Prostate gland (tissue), 2 donors: Measurements from ENCODE around the gene GPX4. TPM values are rescaled to one million over a fixed set of nuclear protein-coding genes. Genes with fewer than 3 reads are reported as not detected.

Experiments used
- DNase-seq: peaks from one replicate; pipeline ENCODE4 v3.0.0-alpha.2; 2019; ENCODE audit warnings: low spot score
- H3K27ac ChIP-seq, 2 donors: fragments of 200-600 bp; sonication (generic); 2 replicates each; pipeline ENCODE4 v1.5.1; 2017 to 2019
- H3K27me3 ChIP-seq: fragments of 200-600 bp; sonication (generic); replicated peaks from 2 replicates; pipeline ENCODE4 v1.5.1; 2019; ENCODE audit not compliant: insufficient read depth
- H3K36me3 ChIP-seq, 2 donors: fragments of 200-600 bp; sonication (generic); 1 replicate in 1 of 2; 2 replicates in 1 of 2; pipeline versions ENCODE4 v1.5.1 to v1.8.1; 2017 to 2019
- H3K4me1 ChIP-seq: fragments of 200-600 bp; sonication (generic); replicated peaks from 2 replicates; pipeline ENCODE4 v1.5.1; 2019
- H3K4me3 ChIP-seq, 2 donors: fragments of 200-600 bp; sonication (generic); 2 replicates each; pipeline ENCODE4 v1.5.1; 2017 to 2019
- H3K9me3 ChIP-seq: fragments of 200-600 bp; sonication (generic); 2 replicates; pipeline ENCODE4 v1.5.1; 2017
- POLR2A ChIP-seq: fragments of 450-650 bp; IDR thresholded peaks from one replicate; pipeline ENCODE4 v1.6.1; 2016; ENCODE audit warnings: antibody characterized with exemption, mild to moderate bottlenecking
- POLR2AphosphoS5 ChIP-seq: sonication (generic); formaldehyde crosslinking; IDR thresholded peaks from one replicate; pipeline ENCODE4 v1.6.1; 2017; ENCODE audit warnings: antibody characterized with exemption
- WGBS: methylation state at CpG from one replicate; pipeline ENCODE4 v1.1.5; 2018; 5-methylcytosine and 5-hydroxymethylcytosine counted together
- intact Hi-C: fragments of 100-400 bp; cut with DNase I; formaldehyde crosslinking; loops from one replicate; pipeline ENCODE4 v1.14.2; 2022
- total RNA-seq, 2 donors: library from RNA; depleted of rRNA; stranded (reverse); fragments of >200 nt; gene quantifications; one replicate each; pipeline ENCODE4 v1.1.0, GENCODE V29; 2016
- TF ChIP-seq, protein P1 (sequence below), 4 experiments: fragments of 200-600 bp in 2 of 4; fragments of 450-650 bp in 2 of 4; sonication (generic) in 2 of 4; IDR thresholded peaks; 1 replicate in 3 of 4; 2 replicates in 1 of 4; pipeline ENCODE4 v1.5.1; 2016 to 2019; ENCODE audit warnings: antibody characterized with exemption in 4 of 4, mild to moderate bottlenecking in 2 of 4, moderate library complexity in 2 of 4

GPX4 gene
- total RNA-seq, 2 donors from 2014 or later: 577 to 627 TPM

DNA sequence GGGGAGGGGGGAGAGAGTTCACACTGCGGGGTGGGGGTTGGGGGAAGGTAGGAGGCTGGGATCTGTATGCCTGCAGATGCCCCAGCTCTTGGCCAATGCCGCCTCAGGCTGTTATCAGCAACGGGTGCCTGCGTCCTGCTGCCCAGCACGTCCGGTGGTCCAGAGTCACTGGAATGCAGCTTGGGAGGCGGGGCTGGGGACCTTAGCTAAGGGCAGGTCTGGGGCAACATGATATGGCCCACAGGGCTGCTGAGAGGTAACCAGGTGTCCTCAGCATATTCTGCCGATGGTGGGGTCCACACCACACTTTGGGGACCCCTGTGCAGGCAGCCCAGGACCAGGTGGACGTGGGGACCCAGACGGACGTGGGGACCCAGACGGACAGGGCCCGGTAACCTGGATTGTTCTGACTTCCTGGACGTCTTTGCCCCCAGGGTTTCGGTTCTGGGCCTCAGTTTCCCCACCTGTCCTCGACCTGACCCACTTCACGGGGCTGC, 37.5 kb upstream of the GPX4 start:
- WGBS: 44% methylated on average over 15 of the region's 17 CpGs
- Histone ChIP-seq H3K27ac (no peak overlapping the region), H3K36me3 (no peaks in the 10 kb centered on the region), H3K9me3 (no peaks in the 10 kb centered on the region), H3K27me3 (peaks cover 16% of the 10 kb centered on the region), H3K4me3 (no peak overlapping the region), H3K4me1 (peaks cover 6% of the 10 kb centered on the region)
- intact Hi-C loops: no loop called here
- TF ChIP-seq POLR2A (no peak), POLR2AphosphoS5 (no peak)
- TF ChIP-seq, protein P1, sequence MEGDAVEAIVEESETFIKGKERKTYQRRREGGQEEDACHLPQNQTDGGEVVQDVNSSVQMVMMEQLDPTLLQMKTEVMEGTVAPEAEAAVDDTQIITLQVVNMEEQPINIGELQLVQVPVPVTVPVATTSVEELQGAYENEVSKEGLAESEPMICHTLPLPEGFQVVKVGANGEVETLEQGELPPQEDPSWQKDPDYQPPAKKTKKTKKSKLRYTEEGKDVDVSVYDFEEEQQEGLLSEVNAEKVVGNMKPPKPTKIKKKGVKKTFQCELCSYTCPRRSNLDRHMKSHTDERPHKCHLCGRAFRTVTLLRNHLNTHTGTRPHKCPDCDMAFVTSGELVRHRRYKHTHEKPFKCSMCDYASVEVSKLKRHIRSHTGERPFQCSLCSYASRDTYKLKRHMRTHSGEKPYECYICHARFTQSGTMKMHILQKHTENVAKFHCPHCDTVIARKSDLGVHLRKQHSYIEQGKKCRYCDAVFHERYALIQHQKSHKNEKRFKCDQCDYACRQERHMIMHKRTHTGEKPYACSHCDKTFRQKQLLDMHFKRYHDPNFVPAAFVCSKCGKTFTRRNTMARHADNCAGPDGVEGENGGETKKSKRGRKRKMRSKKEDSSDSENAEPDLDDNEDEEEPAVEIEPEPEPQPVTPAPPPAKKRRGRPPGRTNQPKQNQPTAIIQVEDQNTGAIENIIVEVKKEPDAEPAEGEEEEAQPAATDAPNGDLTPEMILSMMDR (IDR thresholded peaks at IDR 0.05): no peak
- no peak for DNase-seq

DNA sequence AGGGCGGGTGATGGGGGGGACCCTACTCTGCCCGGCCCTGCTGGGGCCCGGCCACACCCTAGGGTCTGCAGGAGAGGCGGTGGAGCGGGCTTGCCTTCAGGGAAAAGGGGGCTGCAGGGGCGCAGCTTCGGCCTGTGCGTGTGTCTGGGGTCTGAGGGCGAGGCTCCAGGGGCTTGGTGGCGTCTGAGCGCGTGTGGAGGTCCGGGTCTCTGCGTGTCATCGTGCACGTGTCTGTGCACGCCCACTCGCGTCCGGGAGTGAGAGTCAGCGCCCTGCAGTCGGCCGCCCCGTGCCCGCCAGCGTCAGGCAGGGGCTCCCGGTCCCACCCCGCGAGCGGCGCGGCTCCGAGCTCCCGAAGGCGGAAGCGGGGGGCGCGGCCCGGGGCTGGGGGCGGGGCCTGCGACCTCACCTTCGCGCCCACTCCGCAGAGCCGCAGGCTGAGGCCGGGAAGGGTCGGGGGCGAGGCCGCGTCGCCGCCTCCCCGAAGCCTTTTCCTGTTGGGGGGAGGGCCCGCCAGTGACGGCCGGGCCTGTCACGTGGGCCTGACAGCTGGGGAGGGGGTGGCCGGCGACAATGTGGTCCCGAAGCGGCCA, 37.0 kb upstream of the GPX4 start, which contains the start of gene ARHGAP45:
Gene ARHGAP45 (plus strand): TSS at position 420 of the 593 bp plus-strand sequence. CDS start 239 bp downstream, outside the sequence.
- H3K4me3 ChIP-seq: peak within 1 kb of the TSS; percentile 21 to 31
- WGBS: 4% methylated on average over 33 of the region's 61 CpGs
- H3K27ac ChIP-seq: no peak within 1 kb of the TSS
- DNase-seq: no peak
- no peaks in the 10 kb centered on the region for H3K9me3 ChIP-seq
- H3K36me3 ChIP-seq: no peaks in the 10 kb centered on the region
- intact Hi-C loops: no loop called here
- H3K4me1 ChIP-seq: peaks cover 6% of the 10 kb centered on the region
- peaks cover 18% of the 10 kb centered on the region for H3K27me3 ChIP-seq
- TF ChIP-seq POLR2A: no peak
- TF ChIP-seq POLR2AphosphoS5: no peak
- TF ChIP-seq, protein P1 (IDR thresholded peaks at IDR 0.05): no peak

DNA sequence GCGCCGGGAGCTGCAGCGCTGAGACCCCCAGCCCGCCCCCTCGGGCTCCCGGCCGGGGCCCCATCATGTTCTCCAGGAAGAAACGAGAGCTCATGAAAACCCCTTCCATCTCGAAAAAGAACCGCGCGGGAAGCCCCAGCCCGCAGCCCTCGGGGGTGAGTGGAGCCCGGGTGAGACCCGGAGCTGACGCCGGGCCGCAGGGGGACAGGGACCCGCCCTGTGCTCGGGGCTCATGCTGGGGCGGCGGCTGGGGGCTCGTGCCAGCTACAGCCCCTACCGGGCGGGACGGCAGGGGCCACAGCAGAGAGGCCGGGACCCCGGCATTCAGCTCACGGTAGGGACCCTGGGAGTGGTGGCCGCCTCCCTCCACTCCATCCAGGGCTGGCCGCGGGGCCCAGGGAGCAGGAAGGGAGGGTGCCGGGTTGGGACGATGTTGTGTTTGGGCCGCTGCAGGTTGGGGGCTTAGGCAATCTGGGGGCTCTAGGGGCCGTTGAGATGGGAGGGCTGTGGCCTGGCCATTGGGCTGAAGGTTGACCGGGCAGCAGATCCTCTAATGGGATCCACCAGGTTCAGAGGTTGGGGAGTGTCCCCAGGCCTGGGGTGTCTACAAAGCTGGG, 36.3 kb upstream of the GPX4 start:
- H3K4me3 ChIP-seq: peak overlapping the region; percentile 21 to 31
- no peaks in the 10 kb centered on the region for H3K36me3 ChIP-seq
- no peak for DNase-seq
- H3K4me1 ChIP-seq: peaks cover 6% of the 10 kb centered on the region
- H3K27me3 ChIP-seq: peaks cover 18% of the 10 kb centered on the region
- H3K9me3 ChIP-seq: no peaks in the 10 kb centered on the region
- no peak overlapping the region for H3K27ac ChIP-seq
- TF ChIP-seq POLR2A: no peak
- TF ChIP-seq, protein P1 (IDR thresholded peaks at IDR 0.05): no peak
- TF ChIP-seq POLR2AphosphoS5: no peak
- intact Hi-C loops: no loop called here
- WGBS: 5% methylated on average over 27 of the region's 38 CpGs

DNA sequence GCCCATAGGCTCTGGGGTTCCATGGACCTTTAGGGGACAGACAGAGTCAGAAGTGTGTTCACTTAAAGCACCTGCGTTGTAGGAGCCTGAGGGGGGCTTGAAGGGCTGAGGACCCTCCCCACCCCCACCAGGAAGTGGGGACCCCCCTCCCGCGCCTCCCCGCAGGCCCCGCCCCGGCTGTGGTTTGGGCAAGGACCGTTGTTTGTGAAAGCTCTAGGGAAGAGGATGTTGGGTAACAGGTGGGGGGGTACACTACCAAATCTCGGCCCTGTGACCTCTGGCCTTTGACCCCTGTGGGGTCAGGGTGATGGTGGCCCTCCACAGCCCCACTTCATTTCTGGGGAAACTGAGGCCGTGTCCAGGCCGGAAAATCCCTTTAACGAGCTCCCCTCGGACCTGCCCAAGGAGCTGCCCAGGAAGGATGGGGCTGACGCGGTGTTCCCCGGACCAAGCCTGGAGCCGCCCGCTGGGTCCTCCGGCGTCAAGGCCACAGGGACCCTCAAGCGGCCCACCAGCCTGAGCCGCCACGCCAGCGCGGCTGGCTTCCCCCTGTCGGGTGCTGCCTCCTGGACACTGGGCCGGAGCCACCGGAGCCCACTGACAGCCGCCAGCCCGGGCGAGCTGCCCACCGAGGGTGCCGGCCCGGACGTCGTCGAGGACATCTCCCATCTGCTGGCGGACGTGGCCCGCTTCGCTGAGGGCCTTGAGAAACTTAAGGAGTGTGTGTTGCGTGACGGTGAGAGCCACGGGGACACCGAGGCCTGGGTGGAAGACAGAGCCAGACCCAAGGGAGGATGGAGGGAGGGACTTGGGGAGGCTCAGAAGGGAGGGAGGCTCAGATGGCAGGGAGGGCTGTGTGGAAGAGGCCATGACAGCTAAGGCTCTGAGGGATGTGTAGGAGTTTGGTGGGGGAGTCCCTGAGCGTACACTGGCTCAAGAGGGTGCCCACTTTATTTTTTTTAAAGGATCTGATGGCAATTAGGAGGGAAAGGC, 35.5 kb upstream of the GPX4 start:
- no peak for DNase-seq
- Histone ChIP-seq H3K36me3 (no peaks in the 10 kb centered on the region), H3K4me3 (peak overlapping the region in 1 of 2 donors; percentile 21), H3K9me3 (no peaks in the 10 kb centered on the region), H3K27ac (no peak overlapping the region), H3K4me1 (peaks cover 6% of the 10 kb centered on the region), H3K27me3 (peaks cover 18% of the 10 kb centered on the region)
- no peak for TF ChIP-seq POLR2AphosphoS5
- TF ChIP-seq, protein P1 (IDR thresholded peaks at IDR 0.05): no peak
- no peak for TF ChIP-seq POLR2A
- 67% methylated on average over 45 of the region's 45 CpGs for WGBS
- intact Hi-C loops: no loop called here
